Measurements from ENCODE around the gene TFF1. TPM values are rescaled to one million over a fixed set of nuclear protein-coding genes. Genes with fewer than 3 reads are reported as not detected.
"Not testable (repeated sequence)": the region's sequence is repeated elsewhere in the genome, so short reads cannot be mapped to it uniquely, and the experiment has no call there.

TFF1 gene
- polyA plus RNA-seq (ENCODE audit: insufficient read length in 3 of 3) = not detected

DNA sequence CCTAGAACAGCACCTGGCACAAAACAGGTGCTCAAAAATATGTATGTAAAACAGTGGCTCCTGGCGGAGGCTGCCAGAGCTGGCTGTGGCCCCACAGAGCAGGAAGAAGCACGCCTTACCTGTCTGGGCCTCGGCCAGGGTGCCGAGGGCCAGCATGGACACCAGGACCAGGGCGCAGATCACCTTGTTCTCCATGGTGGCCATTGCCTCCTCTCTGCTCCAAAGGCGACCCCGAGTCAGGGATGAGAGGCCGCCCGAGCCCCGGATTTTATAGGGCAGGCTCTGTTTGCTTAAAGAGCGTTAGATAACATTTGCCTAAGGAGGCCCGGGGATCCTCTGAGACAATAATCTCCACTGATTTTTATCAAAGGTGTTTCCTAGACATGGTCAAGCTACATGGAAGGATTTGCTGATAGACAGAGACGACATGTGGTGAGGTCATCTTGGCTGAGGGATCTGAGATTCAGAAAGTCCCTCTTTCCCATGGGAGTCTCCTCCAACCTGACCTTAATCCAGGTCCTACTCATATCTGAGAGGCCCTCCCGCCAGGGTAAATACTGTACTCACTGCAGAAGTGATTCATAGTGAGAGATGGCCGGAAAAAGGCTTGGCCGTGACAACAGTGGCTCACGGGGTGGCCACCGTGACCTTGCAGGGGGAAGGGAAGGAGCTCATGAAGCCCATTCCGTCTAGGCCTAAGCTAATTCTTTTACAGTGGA, at the start of gene TFF1:
TSS of gene TFF1 (minus strand) at position 244 of the 719 bp plus-strand sequence. CDS start at position 204, 40 bp downstream.
- DNase-seq (ENCODE audit: low read depth in 3 of 3, low spot score in 2 of 3) = no peak

DNA sequence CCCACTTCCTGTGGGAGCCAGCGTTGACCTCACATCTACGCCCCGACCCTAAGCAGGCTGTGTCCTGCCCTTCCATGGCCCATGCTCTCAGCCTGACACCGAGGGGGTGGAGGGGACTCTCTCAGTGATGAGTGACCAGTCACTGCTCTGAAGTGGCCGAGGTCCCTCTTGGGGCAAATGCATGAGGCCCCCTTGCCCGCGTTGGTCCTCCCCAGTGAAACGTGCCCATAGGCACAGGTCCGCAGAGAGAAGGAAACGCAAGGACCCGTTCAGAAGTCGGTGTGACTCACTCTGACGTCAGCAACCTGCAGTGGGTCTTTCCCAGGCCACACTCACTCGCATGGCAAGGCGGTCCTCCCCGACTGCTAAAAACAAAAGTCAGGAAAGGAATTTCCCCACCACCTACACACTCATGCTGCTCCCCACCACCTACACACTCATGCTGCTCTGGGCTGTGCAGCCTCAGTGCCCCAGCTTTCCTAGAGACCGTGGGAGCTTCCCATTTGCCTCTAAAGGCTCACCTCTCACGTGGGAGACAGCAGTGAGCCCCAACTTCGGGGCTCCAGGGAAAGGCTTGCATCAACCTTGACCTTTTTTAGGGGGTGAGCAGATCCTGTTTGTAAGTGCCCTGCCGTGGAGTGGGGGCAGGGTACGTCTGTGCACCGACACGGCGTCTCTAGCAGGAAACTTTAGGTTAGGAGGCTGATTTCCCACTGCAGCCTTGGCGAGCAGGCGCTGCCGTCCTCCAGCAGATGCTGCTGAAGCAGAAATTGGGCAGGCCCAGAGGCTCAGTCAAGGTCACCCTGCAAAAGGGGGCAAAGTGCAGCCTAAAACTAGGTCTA, 48.8 kb upstream of the TFF1 start:
- DNase-seq (ENCODE audit: low read depth in 3 of 3, low spot score in 2 of 3) = no peak

DNA sequence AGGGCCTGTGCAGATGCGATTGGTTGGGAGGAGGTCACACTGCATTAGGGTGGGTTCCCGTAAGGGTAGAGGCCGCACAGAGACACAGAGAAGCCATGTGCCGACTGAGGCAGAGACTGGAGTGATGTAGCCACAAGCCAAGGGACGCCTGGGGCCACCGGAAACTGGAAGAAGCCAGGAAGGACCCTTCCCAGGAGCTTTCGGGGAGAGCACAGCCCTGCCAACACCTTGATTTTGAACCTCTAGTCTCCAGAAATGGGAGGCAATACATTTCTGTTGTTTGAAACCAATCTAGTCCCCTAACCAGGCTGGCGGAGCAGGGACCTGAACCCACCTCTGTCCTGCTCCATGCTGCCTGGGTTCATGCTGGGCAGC, 48.2 kb upstream of the TFF1 start:
- DNase-seq (ENCODE audit: low read depth in 3 of 3, low spot score in 2 of 3) = no peak

DNA sequence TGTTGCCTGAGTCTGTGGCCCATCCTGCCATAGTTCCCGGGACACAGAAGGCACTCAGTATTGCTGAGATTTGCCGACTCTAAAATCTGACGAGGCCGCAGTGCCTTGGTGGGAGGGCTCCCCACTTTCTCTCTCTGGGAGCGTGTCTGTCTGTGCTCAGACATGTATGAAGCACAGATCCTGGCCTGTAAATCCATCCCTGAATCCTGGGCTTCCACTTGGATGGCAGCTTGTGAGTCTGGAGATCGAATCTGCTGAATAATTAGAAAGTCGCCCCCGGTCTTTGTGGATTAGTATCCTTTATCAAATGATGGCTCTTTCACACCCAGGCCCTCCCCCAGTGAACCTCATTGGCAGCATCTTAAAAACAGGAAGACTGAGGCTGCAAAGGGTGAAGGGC, 47.7 kb upstream of the TFF1 start:
- no peak for DNase-seq (ENCODE audit: low read depth in 3 of 3, low spot score in 2 of 3)

DNA sequence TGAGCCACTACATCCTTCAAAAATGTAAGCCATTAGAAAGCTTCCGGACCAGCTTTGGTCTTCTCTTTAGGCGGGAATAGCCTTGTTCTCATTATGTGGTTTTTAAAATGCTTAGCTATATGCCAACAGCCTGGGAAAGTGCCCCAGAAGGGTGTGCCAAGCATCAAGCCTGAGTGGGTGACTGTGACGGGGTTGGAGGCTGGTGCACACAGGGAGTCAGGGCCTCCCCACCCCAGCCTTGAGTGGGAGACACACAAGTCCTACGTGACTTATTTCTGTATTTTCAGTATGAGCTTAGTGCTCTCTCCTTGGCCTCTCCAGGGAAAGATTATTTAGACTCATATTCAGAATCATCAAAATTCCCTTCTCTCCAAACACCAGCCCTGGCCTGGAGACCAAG, 47.2 kb upstream of the TFF1 start:
- DNase-seq (ENCODE audit: low read depth in 3 of 3, low spot score in 2 of 3) = no peak

DNA sequence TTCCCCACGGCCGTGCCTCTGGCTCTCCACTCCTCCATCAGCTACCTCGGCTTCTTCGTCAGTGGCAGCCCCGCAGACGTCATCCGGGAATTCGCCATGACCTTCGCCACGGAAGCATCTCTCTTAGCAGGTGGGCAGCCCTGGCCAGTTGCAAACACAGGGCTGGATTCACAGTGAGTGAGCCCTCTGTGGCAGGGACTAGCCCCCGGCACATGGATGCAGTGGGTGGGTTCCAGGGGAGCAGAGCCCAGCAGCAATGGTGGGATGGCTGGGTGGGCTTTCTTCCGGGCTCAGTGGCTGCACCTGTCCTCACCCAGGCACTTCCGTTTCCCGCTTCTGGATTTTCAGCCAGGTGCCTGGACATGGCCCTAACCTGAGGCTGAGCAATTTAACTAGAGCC, 46.8 kb upstream of the TFF1 start:
- no peak for DNase-seq (ENCODE audit: low read depth in 3 of 3, low spot score in 2 of 3)

DNA sequence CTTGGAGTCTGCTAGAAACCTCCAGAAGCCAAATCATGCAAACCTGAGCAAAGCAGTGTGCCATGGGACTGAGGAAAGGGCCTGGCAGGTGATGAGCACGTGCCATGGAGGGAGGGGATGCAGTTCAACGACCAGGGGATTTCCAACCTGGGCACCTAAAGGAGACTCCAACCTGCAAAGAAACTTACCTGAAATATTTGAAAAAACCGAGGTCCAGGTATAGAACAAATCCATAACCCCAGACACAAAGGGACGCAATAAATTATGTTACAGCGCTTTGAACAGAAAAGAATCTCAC, 46.2 kb upstream of the TFF1 start:
- no peak for DNase-seq (ENCODE audit: low read depth in 3 of 3, low spot score in 2 of 3)

DNA sequence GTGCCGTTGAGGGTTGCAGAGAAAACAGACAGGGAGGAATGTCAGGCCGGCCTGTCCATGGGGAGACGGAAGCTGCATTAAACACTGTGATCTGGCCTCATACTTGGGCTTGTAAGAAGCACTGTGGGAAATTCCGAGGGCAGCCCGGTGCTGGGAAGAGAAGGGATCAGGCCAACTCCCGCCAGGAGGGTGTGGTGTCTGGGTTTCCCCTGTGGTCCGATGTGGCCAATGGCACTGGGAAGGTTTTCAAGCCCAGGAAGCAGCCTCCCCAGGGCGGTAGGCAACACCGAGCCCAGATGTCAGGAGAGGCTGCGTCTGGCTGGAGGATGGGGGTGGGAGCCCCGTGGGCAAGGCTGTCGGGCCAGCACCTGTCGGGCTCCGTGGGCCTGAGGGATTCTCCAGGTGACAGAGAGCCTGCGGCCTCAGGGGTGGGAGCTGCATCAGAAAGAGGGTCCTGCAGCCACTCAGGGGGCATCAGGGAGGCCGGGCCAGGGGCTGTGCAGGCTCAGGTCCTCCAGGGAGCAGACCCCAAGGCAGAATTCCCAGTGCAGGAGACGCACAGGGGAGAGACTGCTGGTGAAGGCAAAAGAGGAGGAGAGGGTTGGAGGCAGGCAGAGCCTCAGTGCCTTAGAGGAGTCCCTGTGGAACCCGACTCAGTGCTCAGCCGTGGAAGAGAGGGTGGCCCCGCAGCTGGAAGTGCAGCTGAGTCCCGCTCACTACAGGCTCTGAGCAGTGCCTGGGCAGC, 45.7 kb upstream of the TFF1 start:
- DNase-seq (ENCODE audit: low read depth in 3 of 3, low spot score in 2 of 3) = no peak

DNA sequence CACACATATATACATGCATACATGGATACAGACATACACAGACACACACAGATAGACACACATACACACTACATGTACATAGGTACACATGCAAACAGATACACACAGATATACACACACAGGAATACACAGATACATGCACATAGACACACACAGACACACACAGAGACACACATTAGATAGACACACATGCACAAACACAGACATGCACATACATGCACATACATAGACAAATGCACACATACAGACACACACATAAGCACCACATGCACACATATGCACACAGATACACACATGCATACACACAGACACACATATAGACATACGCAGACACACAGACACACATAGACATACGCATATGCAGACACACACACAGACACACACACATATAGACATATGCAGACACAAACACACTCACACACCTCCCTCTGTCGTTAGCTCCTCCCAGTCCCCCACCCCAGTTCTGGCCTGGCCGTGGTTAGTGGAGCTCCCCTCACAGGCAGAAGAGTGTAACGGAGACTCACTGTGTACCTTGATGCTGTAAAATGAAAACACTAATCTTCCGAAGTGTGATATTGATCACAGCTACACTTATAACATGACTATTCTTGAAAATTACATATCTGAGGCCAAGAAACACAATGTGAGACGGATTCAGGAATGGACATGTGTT, 45.0 kb upstream of the TFF1 start:
- no peak for DNase-seq (ENCODE audit: low read depth in 3 of 3, low spot score in 2 of 3)

DNA sequence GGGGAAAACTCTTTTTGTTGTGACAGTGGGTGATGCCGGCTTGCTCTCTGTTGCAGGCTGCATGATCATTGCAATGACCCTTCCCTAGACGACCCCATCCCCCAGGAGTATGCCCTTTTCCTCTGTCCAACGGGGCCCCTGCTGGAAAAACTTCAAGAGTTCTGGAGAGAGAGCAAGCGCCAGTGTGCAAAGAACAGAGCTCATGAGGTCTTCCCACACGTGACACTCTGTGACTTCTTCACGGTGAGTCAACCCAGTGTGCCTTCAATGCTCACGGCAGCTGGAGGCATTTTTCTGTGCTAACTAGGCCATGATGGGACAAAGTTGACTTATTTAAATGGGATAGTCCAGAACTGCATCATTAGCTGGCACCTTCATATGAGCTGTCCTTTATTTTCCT, 43.0 kb upstream of the TFF1 start:
- no peak for DNase-seq (ENCODE audit: low read depth in 3 of 3, low spot score in 2 of 3)

DNA sequence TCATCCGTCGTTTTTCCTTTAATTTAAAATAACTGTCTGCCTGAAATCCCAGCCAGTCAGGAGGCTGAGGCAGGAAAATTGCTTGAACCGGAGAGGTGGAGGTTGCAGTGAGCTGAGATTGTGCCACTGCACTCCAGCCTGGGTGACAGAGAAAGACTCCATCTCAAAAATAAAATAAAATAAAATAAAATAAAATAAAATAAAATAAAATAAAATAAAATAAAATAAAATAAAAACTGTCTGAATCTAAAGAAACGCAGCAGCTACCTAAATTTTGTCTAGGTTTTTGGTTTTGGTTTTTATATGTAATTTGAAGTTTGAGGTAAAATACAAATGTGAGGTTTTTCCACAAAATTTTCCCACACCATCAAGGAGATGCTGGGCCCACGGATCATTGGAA, 42.4 kb upstream of the TFF1 start:
- not testable (repeated sequence) for DNase-seq (ENCODE audit: low read depth in 3 of 3, low spot score in 2 of 3)

DNA sequence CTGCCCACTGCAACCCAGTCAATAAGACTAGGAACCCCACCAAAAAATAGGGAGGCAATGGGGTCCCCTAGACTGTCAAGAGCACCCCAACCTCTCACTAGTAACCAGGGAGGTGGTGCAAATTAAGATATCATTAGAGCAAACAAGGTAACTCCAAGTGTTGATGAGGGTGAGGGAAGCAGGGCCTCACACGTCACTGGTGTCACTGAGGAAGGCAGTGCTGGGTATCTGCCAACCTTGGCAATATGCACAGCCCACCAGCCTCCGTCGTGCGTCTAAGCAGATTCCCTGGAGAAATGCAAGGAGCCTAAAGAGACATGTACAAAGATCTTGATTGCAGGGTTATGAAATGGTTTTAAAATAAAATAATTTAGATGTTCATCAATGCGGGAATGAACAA, 41.1 kb upstream of the TFF1 start:
- DNase-seq (ENCODE audit: low read depth in 3 of 3, low spot score in 2 of 3) = no peak

DNA sequence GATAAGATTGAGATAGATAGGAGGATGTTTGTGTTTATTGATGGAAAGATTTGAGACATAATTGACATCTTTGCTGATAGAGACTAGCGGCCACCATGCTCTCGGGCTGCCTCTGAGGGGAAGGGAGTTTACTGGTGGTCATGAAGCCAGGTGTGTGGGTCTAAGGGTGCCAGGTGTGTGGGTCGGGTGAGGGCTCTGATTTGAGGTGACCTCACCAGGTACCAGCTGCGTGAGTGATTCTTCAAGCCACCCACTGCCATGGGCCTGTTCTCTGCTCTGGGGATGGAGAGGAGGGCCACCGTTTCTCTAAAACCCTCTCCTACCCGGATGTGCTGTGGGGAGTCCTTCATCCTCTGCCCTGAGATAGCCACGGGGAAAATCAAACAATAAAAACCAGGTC, 40.5 kb upstream of the TFF1 start:
- DNase-seq (ENCODE audit: low read depth in 3 of 3, low spot score in 2 of 3) = no peak

DNA sequence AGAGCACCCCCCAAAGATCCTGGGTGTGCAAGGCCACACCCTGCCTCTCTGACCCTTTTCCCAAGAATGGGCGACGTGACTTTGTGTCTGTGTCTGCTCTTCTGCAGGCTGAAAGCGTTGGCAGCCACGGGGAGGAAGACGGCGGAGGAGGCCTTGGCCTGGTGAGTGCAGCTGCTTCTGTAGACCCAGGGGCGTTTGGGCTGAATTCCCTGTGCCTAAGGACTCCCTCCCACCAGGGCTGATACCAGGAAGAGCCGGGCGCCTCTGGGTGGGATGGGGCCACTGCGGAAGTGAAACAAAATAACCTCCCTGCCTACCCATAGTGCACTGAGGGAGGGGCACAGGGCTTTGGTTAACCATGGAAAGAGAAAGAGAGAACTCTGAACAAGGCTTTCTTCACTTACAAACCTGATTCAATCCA, 39.9 kb upstream of the TFF1 start:
- DNase-seq (ENCODE audit: low read depth in 3 of 3, low spot score in 2 of 3) = no peak

DNA sequence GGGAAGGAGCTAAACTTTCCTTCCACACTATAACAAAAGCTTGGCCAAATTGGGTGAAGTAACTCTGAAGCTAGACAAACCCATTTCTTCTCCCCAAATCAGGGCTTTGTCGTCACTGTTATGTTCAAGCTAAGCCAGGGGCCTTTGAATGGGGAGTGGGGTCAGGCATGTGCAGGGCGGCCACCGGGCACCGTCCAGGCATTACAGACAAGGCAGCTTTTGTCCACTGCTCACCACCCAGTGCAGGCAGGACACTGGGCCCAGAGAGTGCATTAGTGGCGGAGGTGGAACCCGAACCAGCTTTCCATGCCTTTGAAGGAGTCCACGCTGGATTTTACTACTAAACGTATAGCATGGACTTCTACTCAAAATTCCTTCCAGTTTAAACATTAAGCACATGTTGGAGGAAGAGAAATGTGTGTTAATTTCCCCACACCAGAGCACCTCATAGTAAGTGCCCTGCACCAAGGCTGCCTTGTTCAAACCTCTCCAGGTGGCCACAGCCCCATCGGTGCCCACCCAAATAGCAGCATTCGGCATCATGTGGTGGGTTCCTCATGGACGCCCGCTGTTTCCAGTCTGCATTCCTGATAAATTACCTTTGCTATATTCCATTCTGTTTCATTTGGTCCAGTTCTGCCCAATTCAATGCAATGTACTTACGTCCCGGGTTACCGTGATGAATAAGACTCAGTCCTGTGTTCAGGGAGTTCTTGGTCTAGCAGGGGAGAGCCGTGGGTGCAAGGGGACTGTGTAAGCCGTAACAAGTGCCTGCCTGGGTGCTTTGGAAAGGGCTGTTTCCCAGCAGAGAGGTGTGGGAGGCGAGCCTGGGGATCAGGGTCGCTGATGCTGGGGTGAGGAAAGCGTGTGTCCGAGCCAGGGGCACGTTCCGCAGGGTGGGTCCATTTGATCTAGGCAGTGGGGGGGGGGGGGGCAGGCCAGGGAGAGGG, 39.0 kb upstream of the TFF1 start:
- DNase-seq (ENCODE audit: low read depth in 3 of 3, low spot score in 2 of 3) = no peak

DNA sequence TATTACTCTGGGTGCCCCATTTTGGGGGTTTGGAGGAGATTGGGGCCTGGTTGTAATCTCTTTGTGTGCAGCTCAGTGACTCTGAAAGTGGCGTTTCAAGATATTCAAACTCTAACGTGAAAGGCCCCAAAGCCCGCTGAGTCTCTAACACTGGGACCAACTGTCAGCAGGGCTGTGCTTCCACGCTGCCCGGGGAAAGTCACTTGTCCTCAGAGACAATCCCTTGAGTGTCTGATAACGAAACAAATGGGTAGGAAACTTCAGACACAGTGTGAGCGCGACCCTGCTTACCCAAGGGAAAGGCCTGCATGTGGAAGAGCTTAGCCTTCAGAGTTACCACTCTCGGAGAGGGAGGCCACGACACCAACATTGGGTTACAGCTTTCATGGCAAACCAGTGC, 38.2 kb upstream of the TFF1 start:
- DNase-seq (ENCODE audit: low read depth in 3 of 3, low spot score in 2 of 3) = no peak

DNA sequence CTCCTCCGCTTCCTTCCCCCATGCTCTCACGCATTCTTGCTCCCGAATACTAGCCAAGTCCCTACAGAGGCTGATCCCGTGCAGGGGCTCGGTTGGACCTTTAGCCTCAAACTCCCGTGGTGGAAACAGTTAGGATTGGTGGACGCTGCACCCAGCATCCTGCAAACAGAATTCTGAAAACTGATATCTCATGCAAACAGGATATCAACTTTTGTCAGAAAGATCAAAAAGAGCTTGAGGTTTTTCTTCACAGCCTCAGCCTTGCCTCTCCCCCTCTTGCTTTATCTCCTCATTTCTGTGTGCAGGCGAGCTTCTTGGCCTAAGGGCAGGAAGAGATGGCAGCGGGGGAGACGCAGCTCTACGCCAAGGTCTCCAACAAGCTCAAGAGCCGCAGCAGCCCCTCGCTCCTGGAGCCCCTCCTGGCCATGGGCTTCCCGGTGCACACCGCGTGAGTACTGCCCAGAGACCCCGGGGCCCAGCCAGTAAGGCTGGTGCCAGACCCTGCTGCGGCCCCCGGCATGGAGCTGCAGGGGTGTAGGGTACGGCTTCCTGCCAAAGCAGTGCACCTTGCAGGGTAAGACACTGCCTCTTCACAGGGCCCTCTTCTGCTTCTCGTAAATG, 37.4 kb upstream of the TFF1 start, which contains the start of gene UBASH3A:
TSS of gene UBASH3A (plus strand) at position 292 of the 621 bp plus-strand sequence. CDS start at position 336, 44 bp downstream.
- DNase-seq (ENCODE audit: low read depth in 3 of 3, low spot score in 2 of 3) = no peak

DNA sequence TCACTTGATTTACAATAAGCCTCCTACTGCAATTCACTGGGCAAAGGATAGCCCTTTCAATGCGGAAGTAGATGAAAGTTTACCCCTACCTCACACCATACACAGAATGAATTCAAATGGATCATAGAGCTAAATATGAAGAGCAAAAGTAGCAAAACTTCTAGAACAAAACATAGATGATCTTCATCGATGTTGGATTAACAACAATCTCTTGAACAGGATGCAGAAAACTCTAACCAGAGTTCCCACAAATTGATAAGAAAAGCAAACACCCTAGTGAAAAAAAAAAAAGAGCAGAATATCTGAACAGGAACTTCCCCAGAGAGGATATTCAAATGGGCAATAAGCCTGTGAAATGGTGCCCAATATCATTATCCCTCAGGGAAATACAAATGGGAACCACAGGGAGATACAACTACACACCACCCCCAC, 35.5 kb upstream of the TFF1 start:
- no peak for DNase-seq (ENCODE audit: low read depth in 3 of 3, low spot score in 2 of 3)

DNA sequence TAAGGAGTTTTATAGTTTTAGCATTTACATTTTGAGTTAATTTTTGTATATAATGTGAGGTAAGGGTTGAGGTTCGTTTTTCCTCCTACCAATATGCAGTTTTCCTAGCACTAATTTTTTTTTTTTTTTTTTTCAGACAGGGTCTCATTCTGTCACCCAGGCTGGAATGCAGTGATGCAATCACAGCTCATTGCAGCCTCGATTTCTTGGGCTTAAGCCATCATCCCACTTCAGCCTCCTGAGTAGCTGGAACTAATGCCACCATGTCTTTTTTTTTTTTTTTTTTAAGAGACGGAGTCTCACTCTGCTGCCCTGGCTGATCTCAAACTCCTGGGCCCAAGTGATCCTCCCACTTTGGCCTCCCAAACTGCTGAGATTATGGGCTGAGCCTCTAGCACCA, 34.8 kb upstream of the TFF1 start:
- DNase-seq (ENCODE audit: low read depth in 3 of 3, low spot score in 2 of 3) = no peak
